GM12878 (cell line): ENCODE results near the gene KCNA5. TPM values are rescaled to one million over a fixed set of nuclear protein-coding genes. Genes with fewer than 3 reads are reported as not detected.

Source experiments
- ATAC-seq: fragments of 200-7000 bp; cut with Tn5 transposase; 3 replicates; pipeline ENCODE4 v1.9.1; 2020; ENCODE audit warnings: mild to moderate bottlenecking, moderate library complexity
- BruUV-seq: library from RNA; stranded (reverse); fragments of 400-500 nt; replicated peaks from 2 replicates; lab custom pipeline; 2021; lab: Mats Ljungman, UMichigan
- CTCF ChIA-PET: fragments of 300-600 bp; sonication (Branson Sonifier 250); formaldehyde crosslinking; extraction: SDS; loops from one replicate; lab custom pipeline; 2021; ENCODE audit warnings: inconsistent platforms; lab: Yijun Ruan, JAX
- POLR2A ChIA-PET: fragments of 350-600 bp; formaldehyde crosslinking; extraction: SDS; loops from one replicate; lab custom pipeline; 2021; ENCODE audit warnings: inconsistent platforms; lab: Charles Lee
- RAD21 ChIA-PET: fragments of 300-600 bp; sonication (Branson Sonifier 250); formaldehyde crosslinking; loops from one replicate; lab custom pipeline; 2023; ENCODE audit warnings: antibody characterized with exemption; ENCODE audit not compliant: unreplicated experiment; lab: Charles Lee
- SMC1A ChIA-PET: fragments of 300-600 bp; sonication (Branson Sonifier 250); formaldehyde crosslinking; loops from one replicate; lab custom pipeline; 2023; ENCODE audit not compliant: unreplicated experiment, uncharacterized antibody; lab: Charles Lee
- DNase-seq: peaks from one replicate; pipeline ENCODE4 v3.0.0-alpha.2; 2011; ENCODE audit warnings: low read depth, low spot score
- FAIRE-seq: peaks from 3 replicates; lab custom pipeline; 2011; peaks lifted over from hg19 to GRCh38; lab: Jason Lieb, UNC
- H2AFZ ChIP-seq: 2 replicates; pipeline ENCODE4 v1.6.0; 2011; ENCODE audit warnings: low read depth, low read length, control low read depth; ENCODE audit not compliant: control insufficient read depth
- H3K27ac ChIP-seq: 2 replicates; pipeline ENCODE4 v1.5.1; 2011; ENCODE audit warnings: control low read depth; ENCODE audit not compliant: control insufficient read depth, insufficient read depth
- H3K27me3 ChIP-seq, 2 experiments: replicated peaks in 1 of 2; 2 replicates each; pipeline versions ENCODE4 v1.6.0 to v1.6.1; 2011; ENCODE audit warnings: low read length in 1 of 2; ENCODE audit not compliant: control insufficient read depth in 2 of 2, insufficient read depth in 2 of 2
- H3K36me3 ChIP-seq, 2 experiments: 2 replicates each; pipeline ENCODE4 v1.5.1; 2011; ENCODE audit warnings: low read length in 1 of 2; ENCODE audit not compliant: control insufficient read depth in 2 of 2, insufficient read depth in 2 of 2
- H3K4me1 ChIP-seq: 2 replicates; pipeline ENCODE4 v1.6.1; 2011; ENCODE audit warnings: mild to moderate bottlenecking, low read length, moderate library complexity, mixed read lengths; ENCODE audit not compliant: control insufficient read depth, insufficient read depth
- H3K4me2 ChIP-seq: 2 replicates; pipeline ENCODE4 v1.6.0; 2011; ENCODE audit warnings: control low read depth; ENCODE audit not compliant: control insufficient read depth, insufficient read depth
- H3K4me3 ChIP-seq: fragments of 200-600 bp; sonication (generic); 2 replicates; pipeline ENCODE4 v1.5.1; 2016
- H3K79me2 ChIP-seq: 2 replicates; pipeline ENCODE4 v1.6.0; 2011; ENCODE audit warnings: low read length; ENCODE audit not compliant: control insufficient read depth, insufficient read depth
- H3K9ac ChIP-seq: 2 replicates; pipeline ENCODE4 v1.8.0; 2011; ENCODE audit warnings: low read length, control low read depth, mixed read lengths; ENCODE audit not compliant: control insufficient read depth, insufficient read depth
- H3K9me3 ChIP-seq: replicated peaks from 3 replicates; pipeline ENCODE4 v1.5.1; 2011; ENCODE audit warnings: mild to moderate bottlenecking, low read length; ENCODE audit not compliant: control insufficient read depth, insufficient read depth
- H4K20me1 ChIP-seq: 2 replicates; pipeline ENCODE4 v1.6.0; 2011; ENCODE audit not compliant: control insufficient read depth, insufficient read depth
- BRCA1 ChIP-seq: IDR thresholded peaks from 2 replicates; pipeline ENCODE4 v1.6.1; 2011; ENCODE audit warnings: low read depth, low read length, improper control_type of control experiment
- DPF2 ChIP-seq: fragments of 450-650 bp; IDR thresholded peaks from 2 replicates; pipeline ENCODE4 v1.6.1; 2017; ENCODE audit warnings: mild to moderate bottlenecking
- EZH2 ChIP-seq: IDR thresholded peaks from 2 replicates; pipeline ENCODE4 v1.6.1; 2012; ENCODE audit warnings: low read depth, mild to moderate bottlenecking, control low read depth, inconsistent platforms, low read length, borderline replicate concordance; ENCODE audit not compliant: control insufficient read depth
- FOS ChIP-seq: IDR thresholded peaks from 3 replicates; pipeline ENCODE4 v1.6.1; 2011; ENCODE audit warnings: borderline replicate concordance; ENCODE audit not compliant: insufficient read length; ENCODE audit errors: extremely low read depth
- HDAC2 ChIP-seq: fragments of 200-600 bp; sonication (generic); IDR thresholded peaks from 2 replicates; pipeline ENCODE4 v1.6.1; 2017
- IRF4 ChIP-seq: IDR thresholded peaks from 2 replicates; pipeline ENCODE4 v1.6.1; 2011; ENCODE audit warnings: low read depth, low read length
- MXI1 ChIP-seq: fragments of 150-350 bp; IDR thresholded peaks from 2 replicates; pipeline ENCODE4 v1.6.1; 2011; ENCODE audit warnings: low read depth, mild to moderate bottlenecking, inconsistent platforms, low read length, improper control_type of control experiment
- RCOR1 ChIP-seq: conservative IDR thresholded peaks from 2 replicates; pipeline ENCODE4 v1.6.1; 2012; ENCODE audit warnings: low read depth, low read length, improper control_type of control experiment
- SMC3 ChIP-seq: IDR thresholded peaks from 2 replicates; pipeline ENCODE4 v1.6.1; 2011; ENCODE audit warnings: low read length, improper control_type of control experiment, borderline replicate concordance
- SREBF2 ChIP-seq: IDR thresholded peaks from 2 replicates; pipeline ENCODE4 v1.6.1; 2012; ENCODE audit warnings: mild to moderate bottlenecking, low read length
- ZBED1 ChIP-seq: IDR thresholded peaks from 2 replicates; pipeline ENCODE4 v1.6.1; 2016; ENCODE audit warnings: borderline replicate concordance
- ZNF207 ChIP-seq: fragments of 450-650 bp; IDR thresholded peaks from 2 replicates; pipeline ENCODE4 v1.6.1; 2014; ENCODE audit warnings: antibody characterized with exemption, mild to moderate bottlenecking, borderline replicate concordance
- ZNF622 ChIP-seq: fragments of 450-650 bp; IDR thresholded peaks from 2 replicates; pipeline ENCODE4 v1.6.1; 2017; ENCODE audit warnings: mild to moderate bottlenecking, inconsistent platforms
- ZSCAN29 ChIP-seq: fragments of 450-650 bp; IDR thresholded peaks from 2 replicates; pipeline ENCODE4 v1.6.1; 2017; ENCODE audit warnings: mild to moderate bottlenecking, moderate library complexity
- WGBS: methylation state at CpG from one replicate; pipeline ENCODE4 v1.1.6; 2016; ENCODE audit warnings: low lambda C conversion rate; ENCODE audit not compliant: insufficient replicate concordance, insufficient coverage; ENCODE audit errors: missing lambda C conversion rate; 5-methylcytosine and 5-hydroxymethylcytosine counted together
- in situ Hi-C: fragments of 300-500 bp; cut with MboI; formaldehyde crosslinking; loops from 9 replicates; pipeline ENCODE4 v1.14.3; 2018; ENCODE audit warnings: mixed read lengths
- intact Hi-C: fragments of 100-400 bp; cut with micrococcal nuclease; formaldehyde crosslinking; loops from one replicate; pipeline ENCODE4 v1.14.2; 2022; ENCODE audit not compliant: unreplicated experiment
- polyA plus RNA-seq, 11 experiments: library from polyadenylated mRNA; depleted of rRNA in 4 of 11; unstranded in 6 of 11; stranded (reverse) in 5 of 11; fragments of >200 nt; fragmentation: Nextera tagmentation in 4 of 11; fragmentation: Illumina TruSeq in 1 of 11; extraction: Ambion mirVana in 4 of 11; extraction: Trizol in 1 of 11; gene quantifications; 1 replicate in 1 of 11; 2 replicates in 10 of 11; pipeline versions ENCODE4 v1.2.1 to v1.2.3, GENCODE V29; 2011 to 2016; ENCODE audit warnings: inconsistent platforms in 2 of 11, missing spikeins in 2 of 11, low read depth in 1 of 11
- total RNA-seq, 4 experiments: library from RNA; depleted of rRNA in 3 of 4; stranded (reverse); fragments of >200 nt in 3 of 4; fragmentation: Illumina TruSeq in 1 of 4; extraction: Trizol in 1 of 4; gene quantifications; 2 replicates each; pipeline versions ENCODE4 v1.2.1 to v1.2.3, GENCODE V29; 2013 to 2021
- TF ChIP-seq, protein P1 (sequence below): IDR thresholded peaks from 2 replicates; pipeline ENCODE4 v1.6.1; 2012; ENCODE audit warnings: low read length, inconsistent platforms
- TF ChIP-seq, protein P2 (sequence below): fragments of 450-650 bp; IDR thresholded peaks from 2 replicates; pipeline ENCODE4 v1.6.1; 2016; ENCODE audit warnings: mild to moderate bottlenecking
- TF ChIP-seq, protein P3 (sequence below), 3 experiments: IDR thresholded peaks in 2 of 3; conservative IDR thresholded peaks in 1 of 3; 2 replicates each; pipeline ENCODE4 v1.5.1; 2011; ENCODE audit warnings: low read depth in 3 of 3, low read length in 3 of 3, mild to moderate bottlenecking in 3 of 3, control low read depth in 2 of 3, moderate library complexity in 2 of 3, inconsistent platforms in 1 of 3, mixed read lengths in 1 of 3; ENCODE audit not compliant: control insufficient read depth in 2 of 3, insufficient read depth in 1 of 3; ENCODE audit errors: extremely low read depth in 1 of 3
- TF ChIP-seq, protein P4 (sequence below): fragments of 450-650 bp; conservative IDR thresholded peaks from 2 replicates; pipeline ENCODE4 v1.6.1; 2017; ENCODE audit warnings: mild to moderate bottlenecking, moderate library complexity

KCNA5 gene
- total and polyA plus RNA-seq, 10 of the 15 experiments (the other 5 are each of a cell fraction or from before 2014, with no cell fraction given): 0.11 to 0.56 (median 0.19) TPM; not detected in 4

DNA sequence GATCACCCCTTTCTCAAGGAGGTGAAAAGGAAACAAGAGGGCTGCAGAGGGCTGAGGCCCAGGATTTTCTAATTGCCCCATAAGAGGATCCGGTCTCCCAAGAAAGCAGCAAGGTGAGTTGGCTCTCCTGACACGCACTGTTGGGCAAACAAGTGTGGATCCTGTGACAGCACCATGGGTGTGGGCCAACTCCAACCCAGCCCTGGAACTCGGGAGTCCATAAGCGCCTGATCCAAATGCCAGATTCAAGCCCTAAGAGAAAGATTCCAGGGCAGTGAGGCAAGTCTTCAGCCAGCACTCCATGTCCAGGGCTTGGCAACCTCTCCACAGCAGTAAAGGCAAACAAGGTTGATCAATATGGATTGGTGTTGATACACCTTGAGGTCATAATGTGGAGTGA, 33.1 kb downstream of the KCNA5 start (continued):
- TF ChIP-seq ZBED1 (no peak), ZSCAN29 (no peak), SMC3 (no peak)
- TF ChIP-seq, protein P1, sequence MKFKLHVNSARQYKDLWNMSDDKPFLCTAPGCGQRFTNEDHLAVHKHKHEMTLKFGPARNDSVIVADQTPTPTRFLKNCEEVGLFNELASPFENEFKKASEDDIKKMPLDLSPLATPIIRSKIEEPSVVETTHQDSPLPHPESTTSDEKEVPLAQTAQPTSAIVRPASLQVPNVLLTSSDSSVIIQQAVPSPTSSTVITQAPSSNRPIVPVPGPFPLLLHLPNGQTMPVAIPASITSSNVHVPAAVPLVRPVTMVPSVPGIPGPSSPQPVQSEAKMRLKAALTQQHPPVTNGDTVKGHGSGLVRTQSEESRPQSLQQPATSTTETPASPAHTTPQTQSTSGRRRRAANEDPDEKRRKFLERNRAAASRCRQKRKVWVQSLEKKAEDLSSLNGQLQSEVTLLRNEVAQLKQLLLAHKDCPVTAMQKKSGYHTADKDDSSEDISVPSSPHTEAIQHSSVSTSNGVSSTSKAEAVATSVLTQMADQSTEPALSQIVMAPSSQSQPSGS: no peak

DNA sequence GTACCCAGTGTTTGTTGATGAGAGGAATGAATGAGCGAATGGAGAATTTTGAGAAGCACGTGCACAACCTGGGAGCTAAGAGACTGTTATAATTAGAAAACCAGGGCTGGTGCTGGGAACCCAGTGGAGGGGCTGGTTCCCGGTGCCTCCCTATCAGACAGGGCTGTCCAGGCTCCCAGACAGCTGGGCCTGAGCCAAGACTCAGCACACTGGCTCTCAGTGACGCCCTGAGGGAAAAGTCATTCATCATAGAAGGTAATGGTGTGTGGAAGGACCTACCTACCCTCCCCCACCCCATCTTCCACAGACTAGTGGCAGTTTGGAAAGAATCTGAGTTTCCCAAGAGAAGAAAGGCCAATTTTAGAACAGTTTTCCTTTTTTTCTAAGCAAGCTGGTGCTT, 34.7 kb downstream of the KCNA5 start:
- DNase-seq (no peak), FAIRE-seq (no peak), ATAC-seq (no peak)
- Histone ChIP-seq H3K4me3 (no peak overlapping the region), H4K20me1 (no peaks in the 10 kb centered on the region), H3K79me2 (no peaks in the 10 kb centered on the region), H3K4me2 (no peak overlapping the region), H3K36me3 (no peaks in the 10 kb centered on the region), H3K9me3 (no peaks in the 10 kb centered on the region), H3K27me3 (peaks cover 0 to 3% of the 10 kb centered on the region in 2 experiments; a peak in 1 of 4 replicates), H2AFZ (no peak overlapping the region), H3K4me1 (no peaks in the 10 kb centered on the region), H3K9ac (no peak overlapping the region), H3K27ac (no peak overlapping the region)
- CTCF ChIA-PET: interaction anchor here (1.0 to 2.0 kb wide), 2 partner anchors 221 to 228 kb away, joined by 3 to 5 read pairs; no protein-coding TSS in a partner anchor
- intact Hi-C loops (no loop called here), in situ Hi-C loops (loop anchor here (5.0 kb wide), 1 partner anchor 221 kb away; no protein-coding TSS in a partner anchor)
- no TSS peak for BruUV-seq
- SMC1A ChIA-PET: no interaction called here
- RAD21 ChIA-PET: no interaction called here
- WGBS: 2% methylated on average over 4 of the region's 4 CpGs
- POLR2A ChIA-PET: no interaction called here
- no peak for TF ChIP-seq ZNF622
- TF ChIP-seq SREBF2: no peak
- TF ChIP-seq BRCA1: no peak
- no peak for TF ChIP-seq FOS
- no peak for TF ChIP-seq EZH2
- TF ChIP-seq IRF4: no peak
- TF ChIP-seq, protein P2, sequence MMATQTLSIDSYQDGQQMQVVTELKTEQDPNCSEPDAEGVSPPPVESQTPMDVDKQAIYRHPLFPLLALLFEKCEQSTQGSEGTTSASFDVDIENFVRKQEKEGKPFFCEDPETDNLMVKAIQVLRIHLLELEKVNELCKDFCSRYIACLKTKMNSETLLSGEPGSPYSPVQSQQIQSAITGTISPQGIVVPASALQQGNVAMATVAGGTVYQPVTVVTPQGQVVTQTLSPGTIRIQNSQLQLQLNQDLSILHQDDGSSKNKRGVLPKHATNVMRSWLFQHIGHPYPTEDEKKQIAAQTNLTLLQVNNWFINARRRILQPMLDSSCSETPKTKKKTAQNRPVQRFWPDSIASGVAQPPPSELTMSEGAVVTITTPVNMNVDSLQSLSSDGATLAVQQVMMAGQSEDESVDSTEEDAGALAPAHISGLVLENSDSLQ: no peak
- TF ChIP-seq, protein P3, sequence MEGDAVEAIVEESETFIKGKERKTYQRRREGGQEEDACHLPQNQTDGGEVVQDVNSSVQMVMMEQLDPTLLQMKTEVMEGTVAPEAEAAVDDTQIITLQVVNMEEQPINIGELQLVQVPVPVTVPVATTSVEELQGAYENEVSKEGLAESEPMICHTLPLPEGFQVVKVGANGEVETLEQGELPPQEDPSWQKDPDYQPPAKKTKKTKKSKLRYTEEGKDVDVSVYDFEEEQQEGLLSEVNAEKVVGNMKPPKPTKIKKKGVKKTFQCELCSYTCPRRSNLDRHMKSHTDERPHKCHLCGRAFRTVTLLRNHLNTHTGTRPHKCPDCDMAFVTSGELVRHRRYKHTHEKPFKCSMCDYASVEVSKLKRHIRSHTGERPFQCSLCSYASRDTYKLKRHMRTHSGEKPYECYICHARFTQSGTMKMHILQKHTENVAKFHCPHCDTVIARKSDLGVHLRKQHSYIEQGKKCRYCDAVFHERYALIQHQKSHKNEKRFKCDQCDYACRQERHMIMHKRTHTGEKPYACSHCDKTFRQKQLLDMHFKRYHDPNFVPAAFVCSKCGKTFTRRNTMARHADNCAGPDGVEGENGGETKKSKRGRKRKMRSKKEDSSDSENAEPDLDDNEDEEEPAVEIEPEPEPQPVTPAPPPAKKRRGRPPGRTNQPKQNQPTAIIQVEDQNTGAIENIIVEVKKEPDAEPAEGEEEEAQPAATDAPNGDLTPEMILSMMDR (IDR thresholded peaks at IDR 0.05 in 2 of 3, conservative IDR thresholded peaks at IDR 0.05 in 1 of 3; ENCODE audit: control insufficient read depth in 2 of 3, extremely low read depth in 1 of 3, insufficient read depth in 1 of 3, low read depth in 3 of 3, low read length in 3 of 3): no peak
- no peak for TF ChIP-seq MXI1
- TF ChIP-seq ZNF207: no peak
- TF ChIP-seq, protein P4, sequence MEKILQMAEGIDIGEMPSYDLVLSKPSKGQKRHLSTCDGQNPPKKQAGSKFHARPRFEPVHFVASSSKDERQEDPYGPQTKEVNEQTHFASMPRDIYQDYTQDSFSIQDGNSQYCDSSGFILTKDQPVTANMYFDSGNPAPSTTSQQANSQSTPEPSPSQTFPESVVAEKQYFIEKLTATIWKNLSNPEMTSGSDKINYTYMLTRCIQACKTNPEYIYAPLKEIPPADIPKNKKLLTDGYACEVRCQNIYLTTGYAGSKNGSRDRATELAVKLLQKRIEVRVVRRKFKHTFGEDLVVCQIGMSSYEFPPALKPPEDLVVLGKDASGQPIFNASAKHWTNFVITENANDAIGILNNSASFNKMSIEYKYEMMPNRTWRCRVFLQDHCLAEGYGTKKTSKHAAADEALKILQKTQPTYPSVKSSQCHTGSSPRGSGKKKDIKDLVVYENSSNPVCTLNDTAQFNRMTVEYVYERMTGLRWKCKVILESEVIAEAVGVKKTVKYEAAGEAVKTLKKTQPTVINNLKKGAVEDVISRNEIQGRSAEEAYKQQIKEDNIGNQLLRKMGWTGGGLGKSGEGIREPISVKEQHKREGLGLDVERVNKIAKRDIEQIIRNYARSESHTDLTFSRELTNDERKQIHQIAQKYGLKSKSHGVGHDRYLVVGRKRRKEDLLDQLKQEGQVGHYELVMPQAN: no peak
- no peak for TF ChIP-seq HDAC2
- no peak for TF ChIP-seq RCOR1
- no peak for TF ChIP-seq DPF2
